WERI-Rb-1 (cell line): ENCODE results near the gene MRPL42.
"Not testable (repeated sequence)": the region's sequence is repeated elsewhere in the genome, so short reads cannot be mapped to it uniquely, and the experiment has no call there.

Experiments used
- DNase-seq: peaks from one replicate; pipeline ENCODE4 v3.0.0-alpha.2; 2020
- H3K27ac ChIP-seq: fragments of 250-450 bp; sonication (Bioruptor Pico); 2 replicates; pipeline ENCODE4 v1.5.1; 2020; ENCODE audit warnings: mild to moderate bottlenecking, moderate library complexity
- H3K27me3 ChIP-seq: fragments of 250-450 bp; sonication (Bioruptor Pico); 2 replicates; pipeline ENCODE4 v1.5.1; 2021; ENCODE audit warnings: mild to moderate bottlenecking, low read depth, moderate library complexity; ENCODE audit not compliant: insufficient read depth, severe bottlenecking
- H3K36me3 ChIP-seq: fragments of 250-450 bp; sonication (Bioruptor Pico); 2 replicates; pipeline ENCODE4 v1.5.1; 2020; ENCODE audit warnings: mild to moderate bottlenecking, moderate library complexity
- H3K4me3 ChIP-seq: 2 replicates; pipeline ENCODE4 v1.5.1; 2011; ENCODE audit warnings: low read depth, mild to moderate bottlenecking, control low read depth, low read length
- H3K9me3 ChIP-seq: fragments of 250-450 bp; sonication (Bioruptor Pico); 2 replicates; pipeline ENCODE4 v1.5.1; 2021; ENCODE audit warnings: mild to moderate bottlenecking, moderate library complexity; ENCODE audit not compliant: severe bottlenecking
- TF ChIP-seq, protein P1 (sequence below): IDR thresholded peaks from 2 replicates; pipeline ENCODE4 v1.5.1; 2011; ENCODE audit warnings: low read depth, mild to moderate bottlenecking, control low read depth, inconsistent platforms, low read length

MRPL42 gene

DNA sequence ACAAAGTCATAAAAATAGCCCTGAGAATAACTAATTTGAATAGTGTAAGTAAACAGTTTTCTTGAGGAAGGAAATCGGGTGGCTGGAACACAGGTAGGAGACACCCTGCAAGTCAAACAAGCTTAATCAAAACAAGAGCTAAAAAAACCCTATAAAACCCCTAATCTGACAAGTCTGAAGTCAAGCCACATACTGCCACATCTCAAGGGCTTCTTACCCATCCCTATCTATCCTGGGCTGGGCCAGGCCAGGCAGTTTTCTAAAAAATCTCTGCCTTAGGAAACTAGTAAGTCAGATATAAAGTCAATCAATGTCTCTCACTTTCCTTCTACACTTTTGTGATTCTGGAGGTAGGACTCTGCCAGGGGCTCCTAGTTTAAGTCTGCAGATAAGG is 40.9 kb upstream of the MRPL42 start:
- DNase-seq = no peak
- no peaks in the 10 kb centered on the region for H3K9me3 ChIP-seq
- TF ChIP-seq, protein P1, sequence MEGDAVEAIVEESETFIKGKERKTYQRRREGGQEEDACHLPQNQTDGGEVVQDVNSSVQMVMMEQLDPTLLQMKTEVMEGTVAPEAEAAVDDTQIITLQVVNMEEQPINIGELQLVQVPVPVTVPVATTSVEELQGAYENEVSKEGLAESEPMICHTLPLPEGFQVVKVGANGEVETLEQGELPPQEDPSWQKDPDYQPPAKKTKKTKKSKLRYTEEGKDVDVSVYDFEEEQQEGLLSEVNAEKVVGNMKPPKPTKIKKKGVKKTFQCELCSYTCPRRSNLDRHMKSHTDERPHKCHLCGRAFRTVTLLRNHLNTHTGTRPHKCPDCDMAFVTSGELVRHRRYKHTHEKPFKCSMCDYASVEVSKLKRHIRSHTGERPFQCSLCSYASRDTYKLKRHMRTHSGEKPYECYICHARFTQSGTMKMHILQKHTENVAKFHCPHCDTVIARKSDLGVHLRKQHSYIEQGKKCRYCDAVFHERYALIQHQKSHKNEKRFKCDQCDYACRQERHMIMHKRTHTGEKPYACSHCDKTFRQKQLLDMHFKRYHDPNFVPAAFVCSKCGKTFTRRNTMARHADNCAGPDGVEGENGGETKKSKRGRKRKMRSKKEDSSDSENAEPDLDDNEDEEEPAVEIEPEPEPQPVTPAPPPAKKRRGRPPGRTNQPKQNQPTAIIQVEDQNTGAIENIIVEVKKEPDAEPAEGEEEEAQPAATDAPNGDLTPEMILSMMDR = no peak
- H3K27me3 ChIP-seq = no peaks in the 10 kb centered on the region
- H3K36me3 ChIP-seq = no peaks in the 10 kb centered on the region
- H3K27ac ChIP-seq = peak overlapping the region; percentile 83
- H3K4me3 ChIP-seq = no peak overlapping the region; the same call in 1 of the 2 replicates

- no peaks in the 10 kb centered on the region for H3K36me3 ChIP-seq
- no peaks in the 10 kb centered on the region for H3K9me3 ChIP-seq
- H3K4me3 ChIP-seq = no peak overlapping the region
- TF ChIP-seq, protein P1 = no peak
- no peak overlapping the region; the same call in 1 of the 2 replicates for H3K27ac ChIP-seq
- DNase-seq = no peak
- H3K27me3 ChIP-seq = no peaks in the 10 kb centered on the region
Measured at GRCh38 chr12:93427779-93428564, 39.3 kb upstream of the MRPL42 start.

GRCh38 chr12:93429448-93429847 is 37.9 kb upstream of the MRPL42 start:
- Histone ChIP-seq H3K27ac (no peak overlapping the region), H3K36me3 (no peaks in the 10 kb centered on the region; the same call in 1 of the 2 replicates), H3K27me3 (no peaks in the 10 kb centered on the region), H3K9me3 (no peaks in the 10 kb centered on the region), H3K4me3 (no peak overlapping the region)
- TF ChIP-seq, protein P1 = no peak
- no peak for DNase-seq

DNA sequence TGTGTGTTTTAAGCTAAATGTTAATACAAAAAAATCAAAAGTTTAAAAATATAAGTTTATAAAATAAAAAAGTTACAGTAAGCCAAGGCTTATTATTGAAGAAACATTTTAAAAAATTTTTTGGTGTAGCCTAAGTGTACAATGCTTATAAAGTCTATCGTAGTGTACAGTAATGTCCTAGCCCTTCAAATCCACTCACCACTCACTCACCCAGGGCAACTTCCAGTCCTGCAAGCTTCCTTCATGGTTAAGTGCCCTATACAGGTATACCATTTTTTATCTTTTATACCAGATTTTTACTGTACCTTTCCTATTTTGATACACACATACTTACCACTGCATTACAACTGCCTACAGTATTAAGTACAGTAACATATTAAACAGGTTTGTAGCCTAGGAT is 37.5 kb upstream of the MRPL42 start:
- no peak for DNase-seq
- Histone ChIP-seq H3K27me3 (no peaks in the 10 kb centered on the region), H3K36me3 (no peaks in the 10 kb centered on the region; the same call in 1 of the 2 replicates), H3K4me3 (no peak overlapping the region), H3K27ac (no peak overlapping the region), H3K9me3 (no peaks in the 10 kb centered on the region)
- TF ChIP-seq, protein P1 = no peak

DNA sequence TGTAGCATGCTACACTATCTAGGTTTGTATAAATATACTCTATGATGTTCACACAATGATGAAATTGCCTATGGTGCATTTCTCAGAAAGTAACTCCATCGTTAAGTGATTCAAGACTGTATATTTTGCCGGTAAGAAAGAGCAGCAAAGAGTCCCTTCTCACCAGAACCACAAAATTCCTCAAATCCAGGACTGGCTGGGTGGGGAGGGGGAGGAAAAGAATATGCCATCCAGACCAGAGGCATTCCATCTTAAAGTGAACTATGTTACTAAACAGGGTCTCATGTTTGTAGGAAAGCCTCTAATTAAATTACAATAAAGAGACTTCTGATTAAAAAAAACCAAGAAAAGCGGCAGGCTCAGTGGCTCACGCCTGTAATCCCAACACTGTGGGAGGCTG is 37.0 kb upstream of the MRPL42 start:
- Histone ChIP-seq H3K36me3 (no peaks in the 10 kb centered on the region; the same call in 1 of the 2 replicates), H3K27me3 (no peaks in the 10 kb centered on the region), H3K9me3 (no peaks in the 10 kb centered on the region), H3K4me3 (no peak overlapping the region), H3K27ac (no peak overlapping the region)
- DNase-seq = no peak
- TF ChIP-seq, protein P1 = no peak

DNA sequence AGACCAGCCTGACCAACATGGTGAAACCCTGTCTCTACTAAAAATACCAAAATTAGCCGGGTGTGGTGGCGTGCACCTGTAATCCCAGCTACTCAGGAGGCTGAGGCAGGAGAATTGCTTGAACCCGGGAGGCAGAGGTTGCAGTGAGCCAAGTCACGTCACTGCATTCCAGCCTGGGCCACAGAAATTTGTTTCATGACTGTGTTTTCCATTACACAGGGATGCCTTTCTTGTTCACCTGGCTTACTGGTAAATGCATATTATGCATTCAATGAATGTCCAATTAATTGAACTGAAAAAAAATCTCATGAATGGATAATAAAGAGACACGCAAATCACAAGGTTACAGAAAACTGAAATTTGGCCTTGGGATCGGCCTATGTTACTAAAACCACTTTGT is 35.3 kb upstream of the MRPL42 start:
- H3K27me3 ChIP-seq, H3K4me3 ChIP-seq, H3K36me3 ChIP-seq, H3K9me3 ChIP-seq, H3K27ac ChIP-seq, DNase-seq: not testable (repeated sequence)
